Liver (tissue), 9 donors: Measurements from ENCODE around the gene OOSP3. TPM values are rescaled to one million over a fixed set of nuclear protein-coding genes. Genes with fewer than 3 reads are reported as not detected.
"Not testable (repeated sequence)": the region's sequence is repeated elsewhere in the genome, so short reads cannot be mapped to it uniquely, and the experiment has no call there.

Experiments used
- DNase-seq: peaks from one replicate; pipeline ENCODE4 v3.0.0-alpha.2; 2017; ENCODE audit warnings: low spot score
- H3K27ac ChIP-seq, 2 donors: one replicate each; pipeline ENCODE4 v1.7.0; 2013; ENCODE audit warnings: inconsistent platforms in 2 of 2, low read length in 2 of 2, control low read depth in 1 of 2, low read depth in 1 of 2, mild to moderate bottlenecking in 1 of 2
- H3K27me3 ChIP-seq, 4 donors: one replicate each; pipeline versions ENCODE4 v1.6.1 to v1.7.0; 2013; ENCODE audit warnings: low read length in 3 of 4, inconsistent platforms in 1 of 4, mild to moderate bottlenecking in 1 of 4, moderate library complexity in 1 of 4; ENCODE audit not compliant: control insufficient read depth in 4 of 4, insufficient read depth in 4 of 4
- H3K36me3 ChIP-seq, 4 donors: one replicate each; pipeline versions ENCODE4 v1.6.1 to v1.7.0; 2013; ENCODE audit warnings: low read length in 3 of 4, mild to moderate bottlenecking in 3 of 4, low read depth in 1 of 4, moderate library complexity in 1 of 4; ENCODE audit not compliant: control insufficient read depth in 4 of 4, insufficient read depth in 3 of 4
- H3K4me1 ChIP-seq, 4 donors: one replicate each; pipeline versions ENCODE4 v1.6.1 to v1.7.0; 2013; ENCODE audit warnings: low read length in 3 of 4, mild to moderate bottlenecking in 3 of 4, moderate library complexity in 1 of 4; ENCODE audit not compliant: control insufficient read depth in 4 of 4, insufficient read depth in 4 of 4
- H3K4me3 ChIP-seq, 3 donors: one replicate each; pipeline versions ENCODE4 v1.6.1 to v1.7.0; 2013; ENCODE audit warnings: low read length in 3 of 3, control low read depth in 1 of 3, low read depth in 1 of 3, mild to moderate bottlenecking in 1 of 3
- H3K9ac ChIP-seq, 2 donors: one replicate each; pipeline ENCODE4 v1.7.0; 2013; ENCODE audit warnings: low read length in 2 of 2, mild to moderate bottlenecking in 2 of 2, moderate library complexity in 2 of 2, control low read depth in 1 of 2, low read depth in 1 of 2
- H3K9me3 ChIP-seq, 4 donors: one replicate each; pipeline versions ENCODE4 v1.6.1 to v1.7.0; 2013; ENCODE audit warnings: low read length in 3 of 4; ENCODE audit not compliant: control insufficient read depth in 4 of 4
- ATF3 ChIP-seq: IDR thresholded peaks from 2 replicates; pipeline ENCODE4 v1.6.1; 2016; ENCODE audit warnings: antibody characterized with exemption
- EGR1 ChIP-seq, 2 donors: IDR thresholded peaks; 2 replicates each; pipeline ENCODE4 v1.6.1; 2016 to 2018; ENCODE audit warnings: antibody characterized with exemption in 2 of 2, low read depth in 2 of 2
- FOXA1 ChIP-seq: IDR thresholded peaks from 2 replicates; pipeline ENCODE4 v1.6.1; 2016; ENCODE audit warnings: antibody characterized with exemption
- FOXA2 ChIP-seq: IDR thresholded peaks from 2 replicates; pipeline ENCODE4 v1.6.1; 2016; ENCODE audit warnings: antibody characterized with exemption
- GABPA ChIP-seq, 2 donors: IDR thresholded peaks in 1 of 2; conservative IDR thresholded peaks in 1 of 2; 2 replicates each; pipeline ENCODE4 v1.6.1; 2016; ENCODE audit warnings: antibody characterized with exemption in 2 of 2, mild to moderate bottlenecking in 1 of 2, moderate library complexity in 1 of 2
- HNF4A ChIP-seq, 2 donors: conservative IDR thresholded peaks; 2 replicates each; pipeline ENCODE4 v1.6.1; 2016; ENCODE audit warnings: antibody characterized with exemption in 2 of 2, mild to moderate bottlenecking in 2 of 2
- HNF4G ChIP-seq: IDR thresholded peaks from 2 replicates; pipeline ENCODE4 v1.6.1; 2016; ENCODE audit warnings: antibody characterized with exemption
- JUND ChIP-seq, 2 donors: IDR thresholded peaks; 2 replicates each; pipeline ENCODE4 v1.6.1; 2016; ENCODE audit warnings: antibody characterized with exemption in 2 of 2
- NR2F2 ChIP-seq: IDR thresholded peaks from 2 replicates; pipeline ENCODE4 v1.6.1; 2016; ENCODE audit warnings: antibody characterized with exemption
- RAD21 ChIP-seq, 2 donors: IDR thresholded peaks; 2 replicates each; pipeline ENCODE4 v1.6.1; 2016; ENCODE audit warnings: antibody characterized with exemption in 2 of 2, mild to moderate bottlenecking in 2 of 2
- SP1 ChIP-seq: IDR thresholded peaks from 2 replicates; pipeline ENCODE4 v1.6.1; 2018; ENCODE audit warnings: antibody characterized with exemption, mild to moderate bottlenecking
- TAF1 ChIP-seq: conservative IDR thresholded peaks from 2 replicates; pipeline ENCODE4 v1.6.1; 2016; ENCODE audit warnings: antibody characterized with exemption, mild to moderate bottlenecking
- YY1 ChIP-seq: IDR thresholded peaks from 2 replicates; pipeline ENCODE4 v1.6.1; 2016; ENCODE audit warnings: antibody characterized with exemption, mild to moderate bottlenecking
- ZBTB33 ChIP-seq: IDR thresholded peaks from 2 replicates; pipeline ENCODE4 v1.6.1; 2016; ENCODE audit warnings: antibody characterized with exemption
- WGBS: extraction: QIAGEN DNeasy Blood & Tissue Kit; methylation state at CpG from one replicate; pipeline ENCODE4 v1.1.7; 2013; 5-methylcytosine and 5-hydroxymethylcytosine counted together
- polyA plus RNA-seq, 2 donors: library from polyadenylated mRNA; stranded (reverse) in 1 of 2; unstranded in 1 of 2; fragments of 200-250 nt in 1 of 2; fragments of >200 nt in 1 of 2; fragmentation: Nextera tagmentation in 1 of 2; extraction: Ambion mirVana in 1 of 2; gene quantifications; one replicate each; pipeline versions ENCODE4 v1.2.1 to v1.2.3, GENCODE V29; 2013 to 2015
- total RNA-seq, 2 donors: library from RNA; depleted of rRNA; stranded (reverse); fragments of >200 nt; gene quantifications; one replicate each; pipeline ENCODE4 v1.2.3, GENCODE V29; 2014
- TF ChIP-seq, protein P1 (sequence below): fragments of 150-350 bp; IDR thresholded peaks from 2 replicates; pipeline ENCODE4 v1.5.1; 2017; ENCODE audit warnings: improper control_type of control experiment, low read depth, low read length; ENCODE audit not compliant: missing input control
- TF ChIP-seq, protein P2 (sequence below): IDR thresholded peaks from 2 replicates; pipeline ENCODE4 v1.6.1; 2016; ENCODE audit warnings: antibody characterized with exemption, mild to moderate bottlenecking
- donor health status: healthy.
- donor health status: healthy.
- donor health status: healthy.
- donor health status: healthy.
- donor health status: healthy.

Gene OOSP3
- total and polyA plus RNA-seq, 4 donors = not detected

GRCh38 chr11:59883597-59883996, 5.0 kb downstream of the OOSP3 start:
- Histone ChIP-seq H3K27me3 (no peaks in the 10 kb centered on the region), H3K27ac (no peak overlapping the region), H3K4me1 (no peaks in the 10 kb centered on the region), H3K36me3 (no peaks in the 10 kb centered on the region), H3K9me3 (peaks cover 0 to 4% (median 0%) of the 10 kb centered on the region in 4 donors), H3K4me3 (no peak overlapping the region), H3K9ac (no peak overlapping the region)
- DNase-seq = no peak
- TF ChIP-seq, protein P1, sequence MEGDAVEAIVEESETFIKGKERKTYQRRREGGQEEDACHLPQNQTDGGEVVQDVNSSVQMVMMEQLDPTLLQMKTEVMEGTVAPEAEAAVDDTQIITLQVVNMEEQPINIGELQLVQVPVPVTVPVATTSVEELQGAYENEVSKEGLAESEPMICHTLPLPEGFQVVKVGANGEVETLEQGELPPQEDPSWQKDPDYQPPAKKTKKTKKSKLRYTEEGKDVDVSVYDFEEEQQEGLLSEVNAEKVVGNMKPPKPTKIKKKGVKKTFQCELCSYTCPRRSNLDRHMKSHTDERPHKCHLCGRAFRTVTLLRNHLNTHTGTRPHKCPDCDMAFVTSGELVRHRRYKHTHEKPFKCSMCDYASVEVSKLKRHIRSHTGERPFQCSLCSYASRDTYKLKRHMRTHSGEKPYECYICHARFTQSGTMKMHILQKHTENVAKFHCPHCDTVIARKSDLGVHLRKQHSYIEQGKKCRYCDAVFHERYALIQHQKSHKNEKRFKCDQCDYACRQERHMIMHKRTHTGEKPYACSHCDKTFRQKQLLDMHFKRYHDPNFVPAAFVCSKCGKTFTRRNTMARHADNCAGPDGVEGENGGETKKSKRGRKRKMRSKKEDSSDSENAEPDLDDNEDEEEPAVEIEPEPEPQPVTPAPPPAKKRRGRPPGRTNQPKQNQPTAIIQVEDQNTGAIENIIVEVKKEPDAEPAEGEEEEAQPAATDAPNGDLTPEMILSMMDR = no peak
- TF ChIP-seq EGR1 (IDR thresholded peaks at IDR 0.05; ENCODE audit: low read depth in 2 of 2) (no peak), YY1 (no peak), TAF1 (no peak), NR2F2 (no peak), RAD21 (IDR thresholded peaks at IDR 0.05) (no peak), ZBTB33 (no peak), JUND (IDR thresholded peaks at IDR 0.05) (no peak), SP1 (no peak), HNF4A (conservative IDR thresholded peaks at IDR 0.05) (no peak), ATF3 (no peak), HNF4G (no peak), FOXA1 (no peak), FOXA2 (no peak), GABPA (IDR thresholded peaks at IDR 0.05 in 1 of 2, conservative IDR thresholded peaks at IDR 0.05 in 1 of 2) (no peak)
- TF ChIP-seq, protein P2, sequence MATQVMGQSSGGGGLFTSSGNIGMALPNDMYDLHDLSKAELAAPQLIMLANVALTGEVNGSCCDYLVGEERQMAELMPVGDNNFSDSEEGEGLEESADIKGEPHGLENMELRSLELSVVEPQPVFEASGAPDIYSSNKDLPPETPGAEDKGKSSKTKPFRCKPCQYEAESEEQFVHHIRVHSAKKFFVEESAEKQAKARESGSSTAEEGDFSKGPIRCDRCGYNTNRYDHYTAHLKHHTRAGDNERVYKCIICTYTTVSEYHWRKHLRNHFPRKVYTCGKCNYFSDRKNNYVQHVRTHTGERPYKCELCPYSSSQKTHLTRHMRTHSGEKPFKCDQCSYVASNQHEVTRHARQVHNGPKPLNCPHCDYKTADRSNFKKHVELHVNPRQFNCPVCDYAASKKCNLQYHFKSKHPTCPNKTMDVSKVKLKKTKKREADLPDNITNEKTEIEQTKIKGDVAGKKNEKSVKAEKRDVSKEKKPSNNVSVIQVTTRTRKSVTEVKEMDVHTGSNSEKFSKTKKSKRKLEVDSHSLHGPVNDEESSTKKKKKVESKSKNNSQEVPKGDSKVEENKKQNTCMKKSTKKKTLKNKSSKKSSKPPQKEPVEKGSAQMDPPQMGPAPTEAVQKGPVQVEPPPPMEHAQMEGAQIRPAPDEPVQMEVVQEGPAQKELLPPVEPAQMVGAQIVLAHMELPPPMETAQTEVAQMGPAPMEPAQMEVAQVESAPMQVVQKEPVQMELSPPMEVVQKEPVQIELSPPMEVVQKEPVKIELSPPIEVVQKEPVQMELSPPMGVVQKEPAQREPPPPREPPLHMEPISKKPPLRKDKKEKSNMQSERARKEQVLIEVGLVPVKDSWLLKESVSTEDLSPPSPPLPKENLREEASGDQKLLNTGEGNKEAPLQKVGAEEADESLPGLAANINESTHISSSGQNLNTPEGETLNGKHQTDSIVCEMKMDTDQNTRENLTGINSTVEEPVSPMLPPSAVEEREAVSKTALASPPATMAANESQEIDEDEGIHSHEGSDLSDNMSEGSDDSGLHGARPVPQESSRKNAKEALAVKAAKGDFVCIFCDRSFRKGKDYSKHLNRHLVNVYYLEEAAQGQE = no peak
- 93% methylated on average over 1 of the region's 1 CpG for WGBS

GRCh38 chr11:59887156-59887555, 8.6 kb downstream of the OOSP3 start:
- H3K4me1 ChIP-seq, DNase-seq, H3K27me3 ChIP-seq, H3K27ac ChIP-seq, H3K36me3 ChIP-seq, H3K9ac ChIP-seq, H3K4me3 ChIP-seq: not testable (repeated sequence)
- H3K9me3 ChIP-seq = peaks cover 0 to 10% (median under 1%) of the 10 kb centered on the region in 4 donors
